HCT116 (cell line): ENCODE data around the gene GLMP. TPM values are rescaled to one million over a fixed set of nuclear protein-coding genes. Genes with fewer than 3 reads are reported as not detected.

Source experiments
- ATAC-seq: fragments of 200-7000 bp; cut with Tn5 transposase; 2 replicates; pipeline ENCODE4 v1.9.1; 2020; ENCODE audit warnings: mild to moderate bottlenecking, moderate library complexity
- BruUV-seq: library from RNA; stranded (reverse); fragments of 400-500 nt; replicated peaks from 2 replicates; lab custom pipeline; 2021; lab: Mats Ljungman, UMichigan
- CTCF ChIA-PET: fragments of 300-600 bp; sonication (Branson Sonifier 250); formaldehyde crosslinking; loops from one replicate; lab custom pipeline; 2021; ENCODE audit warnings: antibody characterized with exemption; lab: Charles Lee
- POLR2A ChIA-PET: fragments of 300-600, 350-600 bp; sonication (Branson Sonifier 250); formaldehyde crosslinking; loops from one replicate; lab custom pipeline; 2021; ENCODE audit warnings: antibody characterized with exemption; lab: Charles Lee
- RAD21 ChIA-PET, 2 experiments: fragments of 300-600 bp; sonication (Branson Sonifier 250); formaldehyde crosslinking; loops; one replicate each; lab custom pipeline; 2023; ENCODE audit warnings: low total read pairs in 2 of 2; ENCODE audit not compliant: uncharacterized antibody in 2 of 2, unreplicated experiment in 2 of 2, low non-redundant PET in 1 of 2; lab: Charles Lee
- DNase-seq: peaks from one replicate; pipeline ENCODE4 v3.0.0-alpha.2; 2010; ENCODE audit warnings: low read depth, low spot score
- H2AFZ ChIP-seq: fragments of 200-600 bp; shearing (Covaris generic), sonication (generic); 2 replicates; pipeline ENCODE4 v1.6.1; 2017; ENCODE audit warnings: low read depth, mixed run types, mixed read lengths, antibody characterized with exemption, low read length; ENCODE audit not compliant: poor library complexity, severe bottlenecking
- H3K27ac ChIP-seq: 2 replicates; pipeline ENCODE4 v1.5.1; 2012; ENCODE audit warnings: low read depth, low read length
- H3K27me3 ChIP-seq: fragments of 200-600 bp; sonication (generic); 2 replicates; pipeline ENCODE4 v1.6.1; 2016; ENCODE audit warnings: mixed run types, low read length, mixed read lengths; ENCODE audit not compliant: insufficient read depth
- H3K36me3 ChIP-seq, 2 experiments: fragments of 200-500 bp in 1 of 2; fragments of 200-600 bp in 1 of 2; sonication (Bioruptor generic) in 1 of 2; sonication (generic) in 1 of 2; 2 replicates each; pipeline versions ENCODE4 v1.5.1 to v1.6.1; 2014 to 2016; ENCODE audit warnings: low read length in 2 of 2, inconsistent platforms in 1 of 2, mixed read lengths in 1 of 2, mixed run types in 1 of 2; ENCODE audit not compliant: insufficient read depth in 2 of 2, control insufficient read depth in 1 of 2
- H3K4me1 ChIP-seq, 2 experiments: fragments of 200-600 bp in 1 of 2; sonication (generic) in 1 of 2; 2 replicates each; pipeline versions ENCODE4 v1.5.1 to v1.6.1; 2012 to 2017; ENCODE audit warnings: low read length in 2 of 2, inconsistent platforms in 1 of 2, mild to moderate bottlenecking in 1 of 2, mixed read lengths in 1 of 2, mixed run types in 1 of 2, moderate library complexity in 1 of 2; ENCODE audit not compliant: insufficient read depth in 2 of 2, control insufficient read depth in 1 of 2
- H3K4me2 ChIP-seq: fragments of 200-600 bp; sonication (generic); 2 replicates; pipeline ENCODE4 v1.6.1; 2017; ENCODE audit warnings: mixed run types, low read length, mixed read lengths
- H3K4me3 ChIP-seq, 2 experiments: fragments of 200-600 bp in 1 of 2; sonication (generic) in 1 of 2; replicated peaks in 1 of 2; 2 replicates each; pipeline ENCODE4 v1.5.1; 2011 to 2016; ENCODE audit warnings: low read length in 2 of 2, control low read depth in 1 of 2, low read depth in 1 of 2, mild to moderate bottlenecking in 1 of 2, mixed read lengths in 1 of 2, mixed run types in 1 of 2
- H3K79me2 ChIP-seq: fragments of 200-600 bp; sonication (generic); 2 replicates; pipeline ENCODE4 v1.6.1; 2017; ENCODE audit warnings: mild to moderate bottlenecking, mixed run types, low read length, moderate library complexity, mixed read lengths; ENCODE audit not compliant: insufficient read depth
- H3K9ac ChIP-seq: fragments of 200-600 bp; sonication (generic); 2 replicates; pipeline ENCODE4 v1.6.1; 2016; ENCODE audit warnings: low read length, mixed read lengths
- H3K9me2 ChIP-seq: fragments of 200-600 bp; sonication (generic), shearing (Covaris generic); 2 replicates; pipeline ENCODE4 v1.6.1; 2017; ENCODE audit warnings: mixed run types, mild to moderate bottlenecking, moderate library complexity; ENCODE audit not compliant: insufficient read depth
- H3K9me3 ChIP-seq, 2 experiments: fragments of 200-500 bp in 1 of 2; fragments of 200-600 bp in 1 of 2; sonication (Bioruptor generic) in 1 of 2; sonication (generic) in 1 of 2; 2 replicates each; pipeline ENCODE4 v1.6.1; 2014 to 2017; ENCODE audit warnings: low read length in 2 of 2, mixed read lengths in 2 of 2, inconsistent platforms in 1 of 2, low read depth in 1 of 2, mild to moderate bottlenecking in 1 of 2, mixed run types in 1 of 2, moderate library complexity in 1 of 2; ENCODE audit not compliant: control insufficient read depth in 1 of 2, insufficient read depth in 1 of 2
- H4K20me1 ChIP-seq: fragments of 200-600 bp; sonication (generic), shearing (Covaris generic); 2 replicates; pipeline ENCODE4 v1.6.1; 2017; ENCODE audit warnings: mixed run types, mild to moderate bottlenecking, moderate library complexity; ENCODE audit not compliant: insufficient read depth
- ATF3 ChIP-seq: IDR thresholded peaks from 2 replicates; pipeline ENCODE4 v1.6.1; 2012
- CTCF ChIP-seq, 3 experiments: fragments of 200-600 bp in 1 of 3; sonication (generic) in 1 of 3; IDR thresholded peaks in 2 of 3; conservative IDR thresholded peaks in 1 of 3; 2 replicates each; pipeline ENCODE4 v1.5.1; 2012 to 2017; ENCODE audit warnings: low read depth in 2 of 3, low read length in 2 of 3, antibody characterized with exemption in 1 of 3, borderline replicate concordance in 1 of 3, control low read depth in 1 of 3, mild to moderate bottlenecking in 1 of 3, mixed read lengths in 1 of 3, mixed run types in 1 of 3, moderate library complexity in 1 of 3; ENCODE audit not compliant: insufficient read depth in 1 of 3
- EGR1 ChIP-seq: IDR thresholded peaks from 2 replicates; pipeline ENCODE4 v1.6.1; 2012; ENCODE audit warnings: low read depth
- ELF1 ChIP-seq: IDR thresholded peaks from 2 replicates; pipeline ENCODE4 v1.6.1; 2012; ENCODE audit warnings: low read depth, borderline replicate concordance
- EZH2 ChIP-seq: fragments of 200-600 bp; sonication (generic); IDR thresholded peaks from 2 replicates; pipeline ENCODE4 v1.6.1; 2017; ENCODE audit warnings: antibody characterized with exemption, mixed run types
- EZH2phosphoT487 ChIP-seq: fragments of 200-600 bp; IDR thresholded peaks from 2 replicates; pipeline ENCODE4 v1.6.1; 2018; ENCODE audit warnings: antibody characterized with exemption, borderline replicate concordance
- MAX ChIP-seq: IDR thresholded peaks from 2 replicates; pipeline ENCODE4 v1.6.1; 2012
- POLR2AphosphoS5 ChIP-seq: IDR thresholded peaks from 2 replicates; pipeline ENCODE4 v1.6.1; 2011; ENCODE audit warnings: mild to moderate bottlenecking, low read depth, low read length, moderate library complexity
- SIN3A ChIP-seq: IDR thresholded peaks from 2 replicates; pipeline ENCODE4 v1.6.1; 2012; ENCODE audit warnings: low read depth
- SP1 ChIP-seq: IDR thresholded peaks from 2 replicates; pipeline ENCODE4 v1.6.1; 2012; ENCODE audit warnings: low read depth
- SRF ChIP-seq: IDR thresholded peaks from 2 replicates; pipeline ENCODE4 v1.6.1; 2012; ENCODE audit warnings: low read depth
- TCF7L2 ChIP-seq: IDR thresholded peaks from 2 replicates; pipeline ENCODE4 v1.7.0; 2011; ENCODE audit warnings: borderline replicate concordance, inconsistent platforms; ENCODE audit not compliant: insufficient read depth, insufficient read length; ENCODE audit errors: extremely low read depth
- YY1 ChIP-seq: IDR thresholded peaks from 2 replicates; pipeline ENCODE4 v1.6.1; 2011; ENCODE audit warnings: low read length, low read depth, moderate library complexity, mild to moderate bottlenecking; ENCODE audit not compliant: insufficient replicate concordance; ENCODE audit errors: extremely low read depth
- ZBTB33 ChIP-seq: IDR thresholded peaks from 2 replicates; pipeline ENCODE4 v1.6.1; 2011; ENCODE audit warnings: mild to moderate bottlenecking, low read length, moderate library complexity; ENCODE audit not compliant: insufficient replicate concordance; ENCODE audit errors: extremely low read depth
- ZFX ChIP-seq: fragments of 450-650 bp; IDR thresholded peaks from 2 replicates; pipeline ENCODE4 v1.6.1; 2017
- intact Hi-C: fragments of 100-400 bp; cut with micrococcal nuclease; formaldehyde crosslinking; loops from 2 replicates; pipeline ENCODE4 v1.10.0; 2022
- total RNA-seq: library from RNA; stranded (reverse); gene quantifications from one replicate; pipeline ENCODE4 v1.2.1, GENCODE V29; 2021; ENCODE audit not compliant: unreplicated experiment

The GLMP gene
- total RNA-seq, 1 experiment from 2014 or later = 27.8 TPM

- no peak overlapping the region for H3K4me2 ChIP-seq
These were observed 25.2 kb downstream of the GLMP start for GRCh38 chr1:156270314-156270713.

More at GRCh38 chr1:156270314-156270713, 25.2 kb downstream of the GLMP start:
- Histone ChIP-seq H3K9ac (no peak overlapping the region), H3K27me3 (no peaks in the 10 kb centered on the region), H2AFZ (no peak overlapping the region), H3K4me1 (no peaks in the 10 kb centered on the region), H3K4me3 (no peak overlapping the region), H3K9me2 (no peaks in the 10 kb centered on the region), H3K79me2 (peaks cover 15% of the 10 kb centered on the region; the same call in 1 of the 2 replicates), H3K9me3 (no peaks in the 10 kb centered on the region), H3K27ac (no peak overlapping the region), H3K36me3 (peaks cover 72 to 79% of the 10 kb centered on the region in 2 experiments), H4K20me1 (no peaks in the 10 kb centered on the region)
- intact Hi-C loops = no loop called here
- CTCF ChIA-PET = no interaction called here
- no TSS peak for BruUV-seq
- RAD21 ChIA-PET = no interaction called here
- TF ChIP-seq ZBTB33 (no peak), POLR2AphosphoS5 (no peak), ATF3 (no peak), SIN3A (no peak), SRF (no peak), TCF7L2 (no peak), CTCF (IDR thresholded peaks at IDR 0.05 in 2 of 3, conservative IDR thresholded peaks at IDR 0.05 in 1 of 3; ENCODE audit: borderline replicate concordance in 1 of 3, insufficient read depth in 1 of 3, low read depth in 2 of 3, low read length in 2 of 3) (no peak), ZFX (no peak), MAX (no peak), SP1 (no peak), ELF1 (no peak), YY1 (no peak), EGR1 (no peak), EZH2 (no peak), EZH2phosphoT487 (no peak)
- POLR2A ChIA-PET = no interaction called here
- no peak for DNase-seq
- no peak for ATAC-seq
